ENCODE results near the gene BTN3A1.
"Not testable (repeated sequence)": the region's sequence is repeated elsewhere in the genome, so short reads cannot be mapped to it uniquely, and the experiment has no call there.

BTN3A1 gene

GRCh38 chr6:26415036-26415614 is 13.1 kb downstream of the BTN3A1 start:
- no peak for DNase-seq (ENCODE audit: low spot score)

GRCh38 chr6:26415791-26416190 is 13.7 kb downstream of the BTN3A1 start:
- no peak for DNase-seq (ENCODE audit: low spot score)

GRCh38 chr6:26416288-26416687 is 14.2 kb downstream of the BTN3A1 start:
- DNase-seq (ENCODE audit: low spot score), result no peak

GRCh38 chr6:26418077-26418476 is 16.0 kb downstream of the BTN3A1 start:
- DNase-seq (ENCODE audit: low spot score), result not testable (repeated sequence)

GRCh38 chr6:26418795-26419194 is 16.7 kb downstream of the BTN3A1 start:
- DNase-seq (ENCODE audit: low spot score), result not testable (repeated sequence)

GRCh38 chr6:26420688-26421171 is 18.7 kb downstream of the BTN3A1 start:
- DNase-seq (ENCODE audit: low spot score), result no peak

- DNase-seq (ENCODE audit: low spot score), result peak; percentile 91
Observed at GRCh38 chr6:26421259-26422144, 19.4 kb downstream of the BTN3A1 start.

GRCh38 chr6:26422329-26422728 is 20.3 kb downstream of the BTN3A1 start:
- no peak for DNase-seq (ENCODE audit: low spot score)

- no peak for DNase-seq (ENCODE audit: low spot score)
Observed at GRCh38 chr6:26426691-26427450, 24.8 kb downstream of the BTN3A1 start.

- no peak for DNase-seq (ENCODE audit: low spot score)
Observed at GRCh38 chr6:26427451-26427809, 25.4 kb downstream of the BTN3A1 start.

- DNase-seq (ENCODE audit: low spot score), result no peak
Observed at GRCh38 chr6:26428206-26428605, 26.1 kb downstream of the BTN3A1 start.

GRCh38 chr6:26430787-26431186 is 28.7 kb downstream of the BTN3A1 start:
- no peak for DNase-seq (ENCODE audit: low spot score)

- no peak for DNase-seq (ENCODE audit: low spot score)
Observed at GRCh38 chr6:26431258-26432172, 29.4 kb downstream of the BTN3A1 start.

- no peak for DNase-seq (ENCODE audit: low spot score)
Observed at GRCh38 chr6:26432627-26433201, 30.6 kb downstream of the BTN3A1 start.

GRCh38 chr6:26433680-26434079 is 31.6 kb downstream of the BTN3A1 start:
- not testable (repeated sequence) for DNase-seq (ENCODE audit: low spot score)

GRCh38 chr6:26436018-26436417 is 33.9 kb downstream of the BTN3A1 start:
- DNase-seq (ENCODE audit: low spot score), result no peak

GRCh38 chr6:26437550-26437949 is 35.5 kb downstream of the BTN3A1 start:
- no peak for DNase-seq (ENCODE audit: low spot score)

- DNase-seq (ENCODE audit: low spot score), result no peak
Observed at GRCh38 chr6:26438000-26438399, 35.9 kb downstream of the BTN3A1 start.

- DNase-seq (ENCODE audit: low spot score), result no peak
Observed at GRCh38 chr6:26439151-26440125, 37.4 kb downstream of the BTN3A1 start.

GRCh38 chr6:26440977-26441358 is 38.9 kb downstream of the BTN3A1 start:
- no peak for DNase-seq (ENCODE audit: low spot score)

Measured in hepatic stellate cell (primary cell).